ENCODE measurements around the gene PHF21A.
A peak's percentile ranks its signal among the peaks of the same experiment; 100 is the strongest.

Gene PHF21A

DNA sequence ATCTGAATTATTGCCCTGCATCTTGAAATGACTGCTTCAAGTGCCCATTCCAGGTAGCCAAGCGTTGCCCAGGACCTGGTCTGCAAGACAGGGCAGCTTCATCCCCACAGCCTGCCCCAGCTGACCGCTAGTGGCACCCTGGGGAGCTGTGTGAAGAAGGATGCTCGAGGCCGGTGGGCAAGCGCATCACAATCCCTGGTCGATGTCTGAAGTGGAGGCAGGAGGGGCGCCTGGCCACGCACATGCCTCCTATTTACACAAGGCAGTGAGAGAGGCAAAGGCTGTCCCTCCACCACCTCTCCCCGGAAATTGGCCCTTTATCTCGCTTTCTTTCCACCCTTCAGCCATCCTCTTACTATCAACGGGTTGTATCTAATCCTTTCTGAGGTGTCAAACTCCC is 28.1 kb upstream of the PHF21A start:
- no peaks in the 10 kb centered on the region for H3K9me3 ChIP-seq (ENCODE audit: insufficient read depth, low read length)
- H3K4me1 ChIP-seq (ENCODE audit: insufficient read depth, insufficient read length), result peaks cover 11% of the 10 kb centered on the region
- H3K9ac ChIP-seq (ENCODE audit: insufficient read length, low read depth), result no peak overlapping the region
- DNase-seq (ENCODE audit: low read depth, low spot score), result no peak
- H3K4me3 ChIP-seq (ENCODE audit: insufficient read length, low read depth), result no peak overlapping the region
- no peaks in the 10 kb centered on the region for H3K36me3 ChIP-seq (ENCODE audit: insufficient read depth, insufficient read length, low read length)
- H3K27me3 ChIP-seq (ENCODE audit: insufficient read depth, insufficient read length), result no peaks in the 10 kb centered on the region
- no peak for TF ChIP-seq ZNF274 (IDR thresholded peaks at IDR 0.05; ENCODE audit: low read depth, low read length)
- TF ChIP-seq SUZ12 (IDR thresholded peaks at IDR 0.05; ENCODE audit: extremely low read depth, insufficient read depth, insufficient read length), result no peak
- TF ChIP-seq YY1 (IDR thresholded peaks at IDR 0.05; ENCODE audit: insufficient read depth, insufficient read length), result no peak

DNA sequence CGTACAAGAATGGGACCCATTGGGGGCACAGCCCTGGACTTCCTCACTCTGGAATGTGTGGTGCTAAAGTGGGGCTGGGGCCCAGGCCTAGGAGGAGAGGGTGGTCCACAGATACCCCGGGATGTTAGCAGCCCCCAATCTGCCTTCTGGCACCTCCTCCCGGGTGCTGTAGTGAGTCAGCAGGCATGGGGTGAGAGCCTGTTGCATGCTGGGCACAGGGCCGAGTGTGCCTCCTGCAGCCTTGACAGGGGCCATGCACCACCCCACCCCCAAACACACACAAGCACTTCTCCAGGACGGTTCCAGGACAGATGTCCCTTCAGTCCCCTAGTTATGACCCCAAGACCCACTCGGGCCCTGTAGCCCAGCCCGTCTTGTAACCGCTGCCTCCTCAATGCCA is 23.5 kb upstream of the PHF21A start:
- Histone ChIP-seq H3K9ac (ENCODE audit: insufficient read length, low read depth) (no peak overlapping the region), H3K36me3 (ENCODE audit: insufficient read depth, insufficient read length, low read length) (no peaks in the 10 kb centered on the region), H3K9me3 (ENCODE audit: insufficient read depth, low read length) (no peaks in the 10 kb centered on the region), H3K4me3 (ENCODE audit: insufficient read length, low read depth) (no peak overlapping the region), H3K27me3 (ENCODE audit: insufficient read depth, insufficient read length) (no peaks in the 10 kb centered on the region), H3K4me1 (ENCODE audit: insufficient read depth, insufficient read length) (peaks cover 18% of the 10 kb centered on the region)
- DNase-seq (ENCODE audit: low read depth, low spot score), result no peak
- TF ChIP-seq ZNF274 (IDR thresholded peaks at IDR 0.05; ENCODE audit: low read depth, low read length) (no peak), YY1 (IDR thresholded peaks at IDR 0.05; ENCODE audit: insufficient read depth, insufficient read length) (no peak), SUZ12 (IDR thresholded peaks at IDR 0.05; ENCODE audit: extremely low read depth, insufficient read depth, insufficient read length) (no peak)

DNA sequence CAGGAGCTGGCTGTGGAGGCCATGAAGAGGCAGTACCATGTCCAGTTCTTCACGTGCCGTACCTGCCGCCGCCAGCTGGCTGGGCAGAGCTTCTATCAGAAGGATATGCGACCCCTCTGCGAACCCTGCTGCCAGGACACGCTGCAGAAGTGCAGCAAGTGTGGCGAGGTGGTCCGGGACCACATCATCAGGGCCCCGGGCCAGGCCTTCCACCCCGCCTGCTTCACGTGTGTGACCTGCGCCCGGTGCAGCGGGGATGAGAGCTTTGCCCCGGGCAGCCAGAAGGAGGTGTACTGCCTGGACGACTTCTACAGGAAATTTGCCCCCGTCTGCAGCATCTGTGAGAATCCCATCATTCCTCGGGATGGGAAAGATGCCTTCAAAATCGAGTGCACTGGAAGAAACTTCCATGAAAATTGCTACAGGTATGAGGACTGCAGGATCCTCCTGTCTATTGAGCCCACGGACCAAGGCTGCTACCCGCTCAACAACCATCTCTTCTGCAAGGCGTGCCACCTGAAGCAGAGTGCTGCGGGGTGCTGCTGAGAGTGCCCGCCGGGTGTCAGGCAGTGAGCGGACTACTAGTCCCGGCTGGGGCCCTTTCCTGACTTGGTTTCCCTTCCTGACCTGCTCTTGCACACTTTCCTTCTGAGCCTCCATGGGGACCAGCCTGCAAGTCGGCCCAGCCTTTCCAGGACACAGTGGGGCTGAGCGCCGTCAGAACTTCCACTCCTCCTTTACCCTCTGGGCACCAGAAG is 22.0 kb upstream of the PHF21A start:
- no peak for TF ChIP-seq SUZ12 (IDR thresholded peaks at IDR 0.05; ENCODE audit: extremely low read depth, insufficient read depth, insufficient read length)
- TF ChIP-seq ZNF274 (IDR thresholded peaks at IDR 0.05; ENCODE audit: low read depth, low read length), result no peak
- no peak for TF ChIP-seq YY1 (IDR thresholded peaks at IDR 0.05; ENCODE audit: insufficient read depth, insufficient read length)
- Histone ChIP-seq H3K9me3 (ENCODE audit: insufficient read depth, low read length) (no peaks in the 10 kb centered on the region), H3K27me3 (ENCODE audit: insufficient read depth, insufficient read length) (no peaks in the 10 kb centered on the region), H3K4me1 (ENCODE audit: insufficient read depth, insufficient read length) (peaks cover 11% of the 10 kb centered on the region), H3K36me3 (ENCODE audit: insufficient read depth, insufficient read length, low read length) (no peaks in the 10 kb centered on the region), H3K9ac (ENCODE audit: insufficient read length, low read depth) (no peak overlapping the region), H3K4me3 (ENCODE audit: insufficient read length, low read depth) (no peak overlapping the region)
- DNase-seq (ENCODE audit: low read depth, low spot score), result no peak

DNA sequence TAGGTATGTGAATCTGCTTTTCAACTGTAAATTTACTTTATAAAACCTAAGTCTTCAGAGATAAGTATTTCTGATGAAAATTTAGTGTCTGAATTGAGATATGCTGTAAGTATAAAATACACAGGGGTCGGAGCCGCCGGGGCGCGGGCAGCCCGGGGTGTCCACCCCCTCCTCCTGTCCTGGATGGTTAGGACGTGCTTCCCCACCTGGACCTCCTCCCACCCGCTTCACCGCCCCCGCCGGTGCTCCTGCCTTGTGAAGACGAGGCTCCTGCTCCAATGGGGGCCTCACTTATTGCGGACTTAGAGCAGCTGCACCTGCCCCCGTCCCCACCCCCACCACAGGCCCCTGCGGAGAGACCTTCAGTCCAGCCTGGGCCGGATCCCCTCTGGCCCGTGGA is 21.3 kb upstream of the PHF21A start:
- TF ChIP-seq SUZ12 (IDR thresholded peaks at IDR 0.05; ENCODE audit: extremely low read depth, insufficient read depth, insufficient read length), result no peak
- TF ChIP-seq ZNF274 (IDR thresholded peaks at IDR 0.05; ENCODE audit: low read depth, low read length), result no peak
- no peak for TF ChIP-seq YY1 (IDR thresholded peaks at IDR 0.05; ENCODE audit: insufficient read depth, insufficient read length)
- H3K9ac ChIP-seq (ENCODE audit: insufficient read length, low read depth), result no peak overlapping the region
- DNase-seq (ENCODE audit: low read depth, low spot score), result no peak
- H3K4me1 ChIP-seq (ENCODE audit: insufficient read depth, insufficient read length), result peaks cover 11% of the 10 kb centered on the region
- no peaks in the 10 kb centered on the region for H3K9me3 ChIP-seq (ENCODE audit: insufficient read depth, low read length)
- no peaks in the 10 kb centered on the region for H3K36me3 ChIP-seq (ENCODE audit: insufficient read depth, insufficient read length, low read length)
- H3K4me3 ChIP-seq (ENCODE audit: insufficient read length, low read depth), result no peak overlapping the region
- no peaks in the 10 kb centered on the region for H3K27me3 ChIP-seq (ENCODE audit: insufficient read depth, insufficient read length)

DNA sequence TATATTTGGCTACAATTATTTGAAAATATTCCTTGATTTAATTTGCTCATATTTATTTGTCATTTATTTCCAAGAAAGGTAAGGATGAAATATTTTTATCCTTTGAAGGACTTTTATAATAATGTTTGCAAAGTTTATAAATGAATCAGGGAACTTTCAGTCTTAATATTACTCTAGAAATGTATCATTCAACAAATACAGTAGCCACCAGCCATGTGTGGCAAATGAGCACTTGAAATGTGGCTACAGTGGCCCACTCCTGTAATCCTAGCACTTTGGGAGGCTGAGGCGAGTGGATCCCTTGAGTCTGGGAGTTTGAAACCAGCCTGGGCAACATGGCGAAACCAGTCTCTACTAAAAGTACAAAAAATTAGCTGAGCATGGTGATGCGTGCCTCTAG is 20.3 kb upstream of the PHF21A start:
- no peak for TF ChIP-seq YY1 (IDR thresholded peaks at IDR 0.05; ENCODE audit: insufficient read depth, insufficient read length)
- TF ChIP-seq SUZ12 (IDR thresholded peaks at IDR 0.05; ENCODE audit: extremely low read depth, insufficient read depth, insufficient read length), result no peak
- no peak for TF ChIP-seq ZNF274 (IDR thresholded peaks at IDR 0.05; ENCODE audit: low read depth, low read length)

DNA sequence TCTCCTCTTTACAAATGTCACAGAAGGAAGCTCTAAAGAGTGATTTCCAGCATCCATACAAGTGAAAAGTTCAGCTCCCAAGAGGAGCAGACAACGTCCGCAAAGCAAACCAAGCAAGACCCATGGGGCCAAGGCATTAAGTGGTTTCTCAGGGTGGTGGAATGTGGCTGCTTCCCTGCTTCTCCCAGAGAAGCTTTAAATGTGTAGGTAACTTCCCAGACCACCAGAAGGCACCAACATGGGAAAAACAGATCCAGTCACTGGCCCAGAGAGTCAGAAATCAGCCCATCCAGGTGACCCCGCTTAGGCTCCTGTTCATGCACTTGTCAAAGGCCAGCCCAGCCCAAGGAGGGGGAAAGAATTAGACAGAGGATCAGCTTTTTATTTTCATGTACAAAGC is 13.3 kb upstream of the PHF21A start:
- no peaks in the 10 kb centered on the region for H3K27me3 ChIP-seq (ENCODE audit: insufficient read depth, insufficient read length)
- H3K36me3 ChIP-seq (ENCODE audit: insufficient read depth, insufficient read length, low read length), result no peaks in the 10 kb centered on the region
- no peak overlapping the region for H3K9ac ChIP-seq (ENCODE audit: insufficient read length, low read depth)
- no peak for TF ChIP-seq ZNF274 (IDR thresholded peaks at IDR 0.05; ENCODE audit: low read depth, low read length)
- TF ChIP-seq YY1 (IDR thresholded peaks at IDR 0.05; ENCODE audit: insufficient read depth, insufficient read length), result no peak
- TF ChIP-seq SUZ12 (IDR thresholded peaks at IDR 0.05; ENCODE audit: extremely low read depth, insufficient read depth, insufficient read length), result no peak
- DNase-seq (ENCODE audit: low read depth, low spot score), result peak; percentile 70
- H3K9me3 ChIP-seq (ENCODE audit: insufficient read depth, low read length), result no peaks in the 10 kb centered on the region
- H3K4me1 ChIP-seq (ENCODE audit: insufficient read depth, insufficient read length), result no peaks in the 10 kb centered on the region
- no peak overlapping the region for H3K4me3 ChIP-seq (ENCODE audit: insufficient read length, low read depth)

More for the DNA sequence above, 20.3 kb upstream of the PHF21A start:
- DNase-seq (ENCODE audit: low read depth, low spot score), result no peak
- Histone ChIP-seq H3K9me3 (ENCODE audit: insufficient read depth, low read length) (no peaks in the 10 kb centered on the region), H3K36me3 (ENCODE audit: insufficient read depth, insufficient read length, low read length) (no peaks in the 10 kb centered on the region), H3K4me1 (ENCODE audit: insufficient read depth, insufficient read length) (peaks cover 11% of the 10 kb centered on the region), H3K27me3 (ENCODE audit: insufficient read depth, insufficient read length) (no peaks in the 10 kb centered on the region), H3K9ac (ENCODE audit: insufficient read length, low read depth) (no peak overlapping the region), H3K4me3 (ENCODE audit: insufficient read length, low read depth) (no peak overlapping the region)

DNA sequence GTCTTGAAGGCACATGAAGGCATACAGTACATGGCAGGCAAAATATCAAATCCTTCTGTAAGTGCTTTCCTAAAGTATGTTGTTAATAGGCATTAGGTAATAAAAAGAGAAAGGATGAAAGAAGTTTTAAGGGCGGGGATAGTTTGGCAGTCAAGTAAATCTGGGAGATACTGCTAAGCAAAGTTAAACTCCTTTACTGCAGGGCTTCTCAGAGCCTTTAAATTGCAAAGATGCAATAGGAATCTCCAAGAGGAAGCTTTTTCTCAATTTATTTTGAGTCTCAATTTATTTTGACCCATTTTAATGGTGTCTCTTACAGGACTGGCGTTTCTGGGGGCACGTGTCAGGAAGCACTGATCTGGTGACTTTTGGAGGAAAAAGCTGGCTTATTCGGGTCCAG is 12.8 kb upstream of the PHF21A start:
- Histone ChIP-seq H3K27me3 (ENCODE audit: insufficient read depth, insufficient read length) (no peaks in the 10 kb centered on the region), H3K9ac (ENCODE audit: insufficient read length, low read depth) (no peak overlapping the region), H3K9me3 (ENCODE audit: insufficient read depth, low read length) (no peaks in the 10 kb centered on the region), H3K36me3 (ENCODE audit: insufficient read depth, insufficient read length, low read length) (no peaks in the 10 kb centered on the region), H3K4me1 (ENCODE audit: insufficient read depth, insufficient read length) (no peaks in the 10 kb centered on the region), H3K4me3 (ENCODE audit: insufficient read length, low read depth) (no peak overlapping the region)
- no peak for TF ChIP-seq YY1 (IDR thresholded peaks at IDR 0.05; ENCODE audit: insufficient read depth, insufficient read length)
- no peak for TF ChIP-seq ZNF274 (IDR thresholded peaks at IDR 0.05; ENCODE audit: low read depth, low read length)
- no peak for TF ChIP-seq SUZ12 (IDR thresholded peaks at IDR 0.05; ENCODE audit: extremely low read depth, insufficient read depth, insufficient read length)
- no peak for DNase-seq (ENCODE audit: low read depth, low spot score)
